IPS-18a (cell line): Measurements from ENCODE around the gene MYEOV.

Experiments used
- H3K27ac ChIP-seq: one replicate; pipeline ENCODE4 v1.5.1; 2013; ENCODE audit warnings: low read length
- H3K27me3 ChIP-seq: one replicate; pipeline ENCODE4 v1.6.1; 2013; ENCODE audit warnings: mild to moderate bottlenecking, low read length; ENCODE audit not compliant: control insufficient read depth, insufficient read depth
- H3K36me3 ChIP-seq: one replicate; pipeline ENCODE4 v1.6.1; 2013; ENCODE audit warnings: low read depth, low read length; ENCODE audit not compliant: control insufficient read depth
- H3K4me1 ChIP-seq: one replicate; pipeline ENCODE4 v1.6.1; 2013; ENCODE audit warnings: low read depth, low read length; ENCODE audit not compliant: control insufficient read depth
- H3K4me3 ChIP-seq: one replicate; pipeline ENCODE4 v1.5.1; 2013; ENCODE audit warnings: low read length
- H3K9ac ChIP-seq: one replicate; pipeline ENCODE4 v1.6.1; 2013; ENCODE audit warnings: mild to moderate bottlenecking, low read length, moderate library complexity
- H3K9me3 ChIP-seq: one replicate; pipeline ENCODE4 v1.6.1; 2013; ENCODE audit warnings: low read depth, low read length; ENCODE audit not compliant: control insufficient read depth

MYEOV gene

DNA sequence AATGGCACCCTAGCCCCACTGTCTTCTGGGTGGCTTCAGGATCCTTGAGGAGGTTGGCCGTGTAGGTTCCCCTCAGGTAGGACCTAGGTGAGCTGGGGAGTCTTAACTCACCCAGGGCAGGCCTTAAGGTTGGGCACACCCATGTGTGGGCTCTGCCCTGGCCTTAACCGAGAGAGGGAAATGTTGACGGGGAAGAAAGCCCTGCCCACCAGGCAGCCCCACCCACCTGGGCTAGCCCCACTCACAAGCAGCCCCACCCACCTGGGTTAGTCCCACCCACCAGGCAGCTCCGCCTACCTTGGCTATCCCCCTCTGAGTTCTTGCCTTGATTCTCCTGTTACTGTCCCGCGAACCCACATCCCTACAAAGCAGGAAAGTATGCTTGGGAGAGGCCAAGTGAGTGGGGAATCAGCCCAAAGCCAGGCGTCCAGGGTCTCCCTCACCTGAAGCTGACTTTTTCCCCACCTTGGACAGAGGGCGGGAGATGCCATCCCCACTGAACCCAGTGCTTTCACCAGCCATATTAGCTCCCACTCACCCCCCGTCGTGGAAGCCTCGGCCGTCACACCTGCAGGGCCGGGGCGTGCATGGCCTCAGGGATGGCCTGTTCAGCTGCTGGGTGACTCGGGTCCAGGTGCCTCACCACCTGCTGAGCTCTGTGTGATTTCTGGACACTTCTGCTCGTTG lies at the start of gene MYEOV:
Gene MYEOV (plus strand): TSS at position 337 of the 687 bp plus-strand sequence. CDS start 1,200 bp downstream, outside the sequence.
- no peak within 1 kb of the TSS for H3K9ac ChIP-seq
- H3K4me1 ChIP-seq: no peaks in the 10 kb centered on the region
- no peak within 1 kb of the TSS for H3K27ac ChIP-seq

DNA sequence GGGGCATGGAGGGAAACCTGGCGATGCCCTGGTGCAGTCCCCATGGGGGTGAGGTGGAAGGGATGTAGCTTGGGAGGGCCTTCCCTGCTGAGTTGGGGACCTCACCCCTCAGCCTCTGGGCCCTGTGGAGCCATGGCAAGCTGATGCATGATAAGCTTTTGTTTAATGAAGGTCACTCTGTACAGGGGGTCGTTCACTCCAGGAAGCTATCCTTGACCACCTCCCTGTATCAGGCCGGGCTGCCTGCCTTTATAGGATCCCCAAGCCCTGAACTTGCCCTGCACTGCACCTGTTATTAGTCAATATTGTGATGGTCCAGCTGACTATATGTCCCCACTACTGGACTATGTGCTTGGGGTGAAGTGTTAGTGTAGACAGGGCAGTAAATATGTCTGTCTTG lies 49.7 kb upstream of the MYEOV start:
- Histone ChIP-seq H3K27ac (no peak overlapping the region), H3K36me3 (no peaks in the 10 kb centered on the region), H3K4me3 (no peak overlapping the region), H3K9me3 (no peaks in the 10 kb centered on the region), H3K27me3 (peaks cover 12% of the 10 kb centered on the region), H3K9ac (no peak overlapping the region), H3K4me1 (peaks cover 2% of the 10 kb centered on the region)

More for the DNA sequence above, at the start of gene MYEOV:
- Histone ChIP-seq H3K4me3 (no peak within 1 kb of the TSS), H3K36me3 (no peaks in the 10 kb centered on the region), H3K9me3 (no peaks in the 10 kb centered on the region), H3K27me3 (no peaks in the 10 kb centered on the region)

DNA sequence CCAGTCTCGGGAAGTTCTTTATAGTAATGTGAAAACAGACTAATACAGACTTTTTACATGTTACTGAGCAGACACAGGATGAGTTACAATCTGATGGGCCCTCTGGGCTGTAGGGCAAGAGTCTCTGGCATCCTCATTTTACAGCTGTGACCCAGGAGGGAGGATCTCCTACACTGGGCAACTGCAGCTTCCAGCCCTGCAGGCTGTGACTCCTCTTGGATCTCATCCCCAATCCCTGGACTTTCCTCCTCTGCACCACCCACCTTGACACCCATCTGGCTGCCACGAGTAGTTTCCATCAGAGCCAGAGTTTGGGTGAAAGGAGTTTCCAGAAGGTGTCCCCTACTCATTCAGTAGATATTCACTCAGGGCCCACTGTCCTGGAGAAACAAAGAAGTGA lies 48.9 kb upstream of the MYEOV start:
- H3K4me1 ChIP-seq: peaks cover 9% of the 10 kb centered on the region
- no peaks in the 10 kb centered on the region for H3K9me3 ChIP-seq
- H3K9ac ChIP-seq: no peak overlapping the region
- no peak overlapping the region for H3K4me3 ChIP-seq
- H3K27ac ChIP-seq: no peak overlapping the region
- H3K27me3 ChIP-seq: peaks cover 18% of the 10 kb centered on the region
- no peaks in the 10 kb centered on the region for H3K36me3 ChIP-seq

DNA sequence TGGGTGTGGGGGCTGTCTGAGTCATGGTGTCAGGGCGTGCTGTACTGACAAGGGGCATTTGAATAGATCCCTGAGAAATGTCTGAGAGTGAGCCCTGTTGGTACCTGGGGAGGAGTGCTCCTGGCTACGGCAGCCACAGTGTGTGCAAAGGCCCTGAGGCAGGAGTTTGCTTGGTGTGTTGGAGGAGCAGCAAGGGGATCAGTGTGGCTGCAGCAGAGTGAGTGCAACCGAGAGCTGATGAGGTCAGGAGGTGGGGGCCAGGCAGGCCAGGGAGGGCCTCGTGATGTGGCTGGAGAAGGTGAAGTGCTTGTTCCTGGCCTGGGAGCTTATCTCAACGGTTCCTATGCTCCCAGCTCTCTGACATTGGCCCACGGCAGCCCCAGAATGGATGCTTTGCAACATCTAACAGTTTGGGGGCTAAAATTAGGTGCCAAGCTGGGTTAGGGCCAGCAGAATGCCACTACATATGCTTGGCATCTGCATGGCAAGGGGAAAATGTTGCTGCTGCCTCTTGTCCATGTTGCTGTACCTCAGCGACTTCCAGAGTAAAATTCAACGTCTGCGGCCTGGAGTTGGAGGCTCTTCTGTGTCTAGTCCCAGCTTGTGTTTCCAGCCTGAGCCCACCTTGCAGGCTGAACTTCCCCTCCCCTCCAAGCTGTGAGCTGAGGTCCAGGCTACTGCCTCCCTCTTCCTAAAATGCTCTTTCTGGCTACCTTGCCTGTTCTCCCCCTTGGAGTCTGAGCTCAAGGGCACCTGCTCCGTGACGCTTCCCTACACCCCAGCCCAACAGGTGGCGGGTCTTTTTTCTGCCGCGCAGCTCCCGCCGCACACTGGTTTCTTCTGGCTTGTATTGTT lies 48.2 kb upstream of the MYEOV start:
- H3K4me1 ChIP-seq: peaks cover 11% of the 10 kb centered on the region

DNA sequence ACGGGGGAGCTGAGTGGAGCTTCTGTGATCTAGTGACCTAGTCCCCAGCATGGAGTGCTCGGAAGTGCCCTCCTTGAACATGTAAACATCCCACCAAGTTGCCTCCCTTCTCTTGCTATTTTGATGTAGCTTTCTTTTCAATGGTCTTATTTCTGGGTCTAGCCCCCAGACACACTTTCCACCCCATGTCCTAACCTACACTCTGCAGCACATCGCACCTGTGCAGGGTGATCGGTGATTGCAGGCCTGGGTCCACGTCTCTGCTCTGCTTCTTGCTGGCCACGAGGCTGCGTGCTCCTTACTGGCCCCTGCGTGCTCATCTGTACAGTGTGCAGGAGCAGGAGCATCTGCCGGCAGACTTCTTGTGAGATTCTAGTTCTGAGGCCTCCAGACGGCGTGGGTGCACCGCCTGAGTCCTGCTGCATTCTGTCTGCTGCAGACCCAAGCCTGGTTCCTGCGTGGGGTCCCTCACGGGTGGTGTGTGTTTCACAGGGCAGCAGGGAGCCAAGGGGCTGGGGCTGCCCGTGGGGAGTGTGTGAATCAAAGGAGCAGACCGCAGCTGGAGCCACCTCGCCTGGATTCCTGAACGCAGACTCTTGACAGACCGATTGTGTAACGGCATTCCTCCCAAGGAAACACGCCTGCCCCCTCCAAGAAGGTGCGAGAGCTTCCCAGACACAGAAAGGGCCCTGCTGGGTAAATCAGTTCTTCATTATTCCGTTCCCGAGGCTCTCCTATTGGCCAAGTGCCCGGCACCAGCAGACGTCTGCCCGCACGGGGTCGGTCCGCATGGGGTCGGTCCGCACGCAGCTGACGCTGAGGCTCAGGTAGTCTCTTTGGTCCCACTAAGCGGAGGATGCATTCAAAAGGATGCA lies 44.4 kb upstream of the MYEOV start:
- Histone ChIP-seq H3K4me1 (peaks cover 11% of the 10 kb centered on the region), H3K27ac (no peak overlapping the region), H3K4me3 (no peak overlapping the region), H3K27me3 (peaks cover 18% of the 10 kb centered on the region), H3K9me3 (no peaks in the 10 kb centered on the region), H3K9ac (no peak overlapping the region), H3K36me3 (no peaks in the 10 kb centered on the region)

More for the DNA sequence above, 48.2 kb upstream of the MYEOV start:
- Histone ChIP-seq H3K9me3 (no peaks in the 10 kb centered on the region), H3K27ac (no peak overlapping the region), H3K4me3 (no peak overlapping the region), H3K27me3 (peaks cover 18% of the 10 kb centered on the region), H3K36me3 (no peaks in the 10 kb centered on the region), H3K9ac (no peak overlapping the region)

DNA sequence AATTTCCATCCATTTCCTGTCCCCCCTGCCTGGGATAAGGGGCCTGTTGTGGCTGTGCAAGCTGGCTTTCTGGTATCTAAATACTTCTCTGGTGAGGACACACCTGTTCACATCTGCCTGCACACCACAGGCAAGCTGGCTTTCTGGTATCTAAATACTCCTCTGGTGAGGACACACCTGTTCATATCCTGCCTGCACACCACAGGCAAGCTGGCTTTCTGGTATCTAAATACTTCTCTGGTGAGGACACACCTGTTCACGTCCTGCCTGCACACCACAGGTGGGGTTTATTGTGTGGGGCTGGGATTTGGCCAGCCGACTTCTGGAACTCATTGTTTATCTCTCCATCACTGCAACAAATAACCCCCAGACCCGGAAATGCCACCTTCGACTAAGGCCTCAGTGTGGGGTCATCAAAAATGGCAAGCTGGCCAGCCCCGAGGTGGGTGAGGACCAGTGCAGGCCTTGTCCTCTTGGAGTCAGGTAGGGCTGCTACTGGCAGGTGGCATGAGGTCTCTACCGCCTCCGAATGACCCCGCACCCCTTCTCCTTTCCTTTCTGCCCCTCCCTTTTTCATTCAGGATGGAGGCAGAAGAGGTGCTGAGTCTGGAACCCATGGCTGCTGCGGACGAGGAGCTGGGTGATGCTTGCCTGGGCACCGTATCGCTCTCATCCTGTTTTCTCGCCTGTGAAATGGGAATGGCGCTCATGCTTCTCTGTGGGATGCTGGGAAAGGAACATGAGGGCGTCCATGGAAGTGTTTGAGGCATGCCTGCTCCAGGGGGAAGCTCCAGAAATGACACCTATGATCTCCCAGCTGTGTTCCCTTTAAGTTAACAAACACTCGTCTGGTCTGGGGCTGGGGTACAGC lies 43.5 kb upstream of the MYEOV start:
- H3K27ac ChIP-seq: no peak overlapping the region
- no peaks in the 10 kb centered on the region for H3K9me3 ChIP-seq
- H3K4me1 ChIP-seq: peaks cover 11% of the 10 kb centered on the region
- H3K4me3 ChIP-seq: no peak overlapping the region
- no peak overlapping the region for H3K9ac ChIP-seq
- H3K36me3 ChIP-seq: no peaks in the 10 kb centered on the region
- H3K27me3 ChIP-seq: peaks cover 18% of the 10 kb centered on the region

DNA sequence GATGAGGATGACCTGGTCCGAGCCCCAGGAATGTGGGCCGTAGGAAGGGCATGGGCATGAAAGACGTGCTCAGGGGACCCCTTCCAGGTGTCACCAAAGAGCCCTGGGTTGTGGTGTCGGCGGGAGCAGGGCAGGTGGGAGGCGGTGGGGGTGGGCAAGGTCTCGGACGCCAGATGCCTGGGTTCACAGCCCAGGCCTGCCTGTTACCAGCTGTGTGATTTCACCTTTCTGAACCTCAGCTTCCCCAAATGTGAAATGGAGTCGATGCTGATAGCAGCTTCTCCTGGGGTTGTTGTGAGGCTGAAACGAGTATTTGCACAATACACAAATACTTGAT lies 42.9 kb upstream of the MYEOV start:
- H3K27me3 ChIP-seq: peaks cover 18% of the 10 kb centered on the region

DNA sequence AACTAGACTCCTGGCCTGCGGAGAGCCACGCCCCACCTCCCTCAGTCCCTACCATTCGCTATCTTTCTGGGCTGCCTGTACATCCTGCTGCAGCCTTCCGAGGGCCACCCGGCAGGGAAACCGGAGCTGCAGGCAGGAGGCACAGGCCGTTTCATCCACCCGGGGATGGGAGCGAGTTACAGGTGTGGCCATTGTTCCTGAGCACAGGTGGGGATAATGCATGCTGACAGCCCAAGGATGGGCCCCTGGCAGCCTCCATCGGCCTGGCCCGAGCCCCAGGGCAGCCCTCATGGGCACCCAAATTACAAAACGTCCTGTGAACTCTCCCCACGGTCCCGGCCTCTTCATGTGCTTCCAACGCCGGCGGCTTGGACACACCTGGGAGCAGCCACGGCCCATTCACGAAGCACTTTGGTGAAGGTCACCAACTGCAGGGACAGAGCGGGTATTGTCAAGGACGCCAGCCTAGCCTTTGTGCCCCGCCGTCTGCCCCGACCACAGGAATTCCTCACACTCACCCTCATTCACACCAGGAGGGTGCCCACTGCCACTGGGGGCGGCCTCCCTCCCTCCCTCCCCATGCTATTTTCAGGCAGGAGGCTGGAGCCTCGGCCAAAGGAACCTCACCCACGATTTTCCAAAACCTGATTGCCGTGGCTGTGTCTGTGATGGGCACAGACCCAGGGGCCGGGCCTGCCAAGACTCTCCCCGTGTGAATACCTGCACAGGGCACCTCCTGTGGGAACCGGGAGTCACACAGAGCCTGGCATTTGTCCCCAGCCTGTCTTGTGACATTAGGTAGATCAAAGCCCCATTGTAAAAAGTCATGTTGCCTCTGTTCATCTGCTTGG lies 42.1 kb upstream of the MYEOV start:
- no peak overlapping the region for H3K9ac ChIP-seq
- no peak overlapping the region for H3K27ac ChIP-seq
- peaks cover 18% of the 10 kb centered on the region for H3K27me3 ChIP-seq
- peaks cover 11% of the 10 kb centered on the region for H3K4me1 ChIP-seq
- no peaks in the 10 kb centered on the region for H3K36me3 ChIP-seq
- H3K9me3 ChIP-seq: no peaks in the 10 kb centered on the region
- H3K4me3 ChIP-seq: no peak overlapping the region

More for the DNA sequence above, 42.9 kb upstream of the MYEOV start:
- H3K4me1 ChIP-seq: peaks cover 11% of the 10 kb centered on the region
- no peaks in the 10 kb centered on the region for H3K36me3 ChIP-seq
- no peak overlapping the region for H3K4me3 ChIP-seq
- no peaks in the 10 kb centered on the region for H3K9me3 ChIP-seq
- no peak overlapping the region for H3K9ac ChIP-seq
- no peak overlapping the region for H3K27ac ChIP-seq

DNA sequence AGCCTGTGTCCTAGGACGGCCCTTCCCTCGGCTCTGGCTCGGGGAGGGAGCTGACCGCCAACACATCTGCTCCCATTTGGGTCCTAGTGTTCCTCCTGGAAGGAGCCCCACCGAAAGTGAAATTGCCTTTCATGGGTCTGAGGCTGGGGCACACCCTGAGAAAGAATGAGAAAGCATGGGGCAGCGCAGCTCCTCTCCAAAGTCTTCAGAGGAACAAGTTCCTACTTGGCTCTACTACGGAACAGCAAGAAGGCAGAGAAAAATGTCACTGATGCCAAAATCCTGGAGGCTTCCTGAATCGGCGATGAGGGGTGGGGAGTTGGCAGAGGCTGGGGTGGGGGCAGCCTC lies 41.5 kb upstream of the MYEOV start:
- Histone ChIP-seq H3K27ac (no peak overlapping the region), H3K4me1 (peaks cover 11% of the 10 kb centered on the region), H3K27me3 (peaks cover 17% of the 10 kb centered on the region), H3K4me3 (no peak overlapping the region), H3K9me3 (no peaks in the 10 kb centered on the region), H3K9ac (no peak overlapping the region), H3K36me3 (no peaks in the 10 kb centered on the region)

DNA sequence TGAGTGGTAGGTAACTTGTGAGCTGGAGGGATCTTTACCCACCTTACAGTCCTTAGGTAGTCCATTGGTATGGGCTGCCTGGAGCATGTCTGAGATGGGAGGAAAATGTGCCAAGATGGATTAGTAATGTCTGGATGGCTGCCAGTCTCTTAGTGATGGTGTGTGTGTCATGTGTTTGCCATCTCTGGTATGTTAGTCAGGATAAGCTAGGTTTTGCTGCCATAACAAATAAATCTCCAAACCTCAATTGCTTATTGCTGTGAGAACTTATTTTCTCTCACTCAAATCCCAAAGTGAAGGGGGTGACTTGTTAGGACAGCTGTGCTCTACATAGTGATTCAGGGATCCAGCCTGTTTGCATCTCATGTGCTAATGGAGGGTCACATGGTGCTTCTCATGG lies 40.9 kb upstream of the MYEOV start:
- Histone ChIP-seq H3K9ac (no peak overlapping the region), H3K27ac (no peak overlapping the region), H3K9me3 (no peaks in the 10 kb centered on the region), H3K36me3 (no peaks in the 10 kb centered on the region), H3K4me3 (no peak overlapping the region), H3K4me1 (peaks cover 15% of the 10 kb centered on the region), H3K27me3 (peaks cover 14% of the 10 kb centered on the region)
